H1 (cell line): ENCODE measurements around the gene TCHP. TPM values are rescaled to one million over a fixed set of nuclear protein-coding genes. Genes with fewer than 3 reads are reported as not detected.

ENCODE experiments used
- CTCF ChIA-PET: fragments of 300-600 bp; sonication (Branson Sonifier 250); formaldehyde crosslinking; loops from one replicate; lab custom pipeline; 2021; ENCODE audit not compliant: partially characterized antibody; lab: Charles Lee
- POLR2A ChIA-PET: fragments of 300-600 bp; sonication (Branson Sonifier 250); formaldehyde crosslinking; loops from one replicate; lab custom pipeline; 2021; ENCODE audit warnings: inconsistent platforms; ENCODE audit not compliant: partially characterized antibody; lab: Charles Lee
- DNase-seq, 2 experiments: peaks; one replicate each; pipeline versions ENCODE4 v3.0.0 to v3.0.0-alpha.2; 2010 to 2022; ENCODE audit warnings: low spot score in 2 of 2, low read depth in 1 of 2, mixed read lengths in 1 of 2
- FAIRE-seq: peaks from 2 replicates; lab custom pipeline; 2011; peaks lifted over from hg19 to GRCh38; lab: Jason Lieb, UNC
- H2AFZ ChIP-seq: 2 replicates; pipeline ENCODE4 v1.8.1; 2012; ENCODE audit warnings: low read length, inconsistent platforms
- H2AK5ac ChIP-seq: 2 replicates; pipeline ENCODE4 v1.6.1; 2013; ENCODE audit warnings: low read depth, low read length
- H2BK120ac ChIP-seq: replicated peaks from 2 replicates; pipeline ENCODE3; 2013; ENCODE audit warnings: low read depth, low read length, inconsistent platforms
- H2BK12ac ChIP-seq: 2 replicates; pipeline ENCODE4 v1.6.1; 2013; ENCODE audit warnings: low read depth, low read length
- H2BK15ac ChIP-seq: 2 replicates; pipeline ENCODE4 v1.6.1; 2013; ENCODE audit warnings: low read length
- H2BK20ac ChIP-seq: 2 replicates; pipeline ENCODE4 v1.6.1; 2013; ENCODE audit warnings: low read length
- H2BK5ac ChIP-seq: 2 replicates; pipeline ENCODE4 v1.6.1; 2013; ENCODE audit warnings: low read depth, low read length
- H3K14ac ChIP-seq: 2 replicates; pipeline ENCODE4 v1.6.1; 2013; ENCODE audit warnings: inconsistent platforms; ENCODE audit not compliant: insufficient read length
- H3K18ac ChIP-seq: 2 replicates; pipeline ENCODE4 v1.6.1; 2013; ENCODE audit warnings: low read length; ENCODE audit errors: extremely low read depth
- H3K23ac ChIP-seq: 2 replicates; pipeline ENCODE4 v1.6.1; 2013; ENCODE audit warnings: inconsistent platforms; ENCODE audit not compliant: insufficient read length
- H3K23me2 ChIP-seq: 2 replicates; pipeline ENCODE4 v1.6.1; 2013; ENCODE audit warnings: low read depth, low read length
- H3K27ac ChIP-seq: 2 replicates; pipeline ENCODE4 v1.6.1; 2011; ENCODE audit warnings: low read depth, low read length, inconsistent platforms
- H3K27me3 ChIP-seq, 4 experiments: replicated peaks in 1 of 4; 1 replicate in 1 of 4; 2 replicates in 3 of 4; pipeline versions ENCODE4 v1.6.1 to v1.8.1; 2011 to 2013; ENCODE audit warnings: low read length in 3 of 4, mild to moderate bottlenecking in 3 of 4, inconsistent platforms in 2 of 4, mixed read lengths in 2 of 4, moderate library complexity in 1 of 4; ENCODE audit not compliant: control insufficient read depth in 3 of 4, insufficient read depth in 3 of 4; ENCODE audit errors: extremely low read depth in 1 of 4
- H3K36me3 ChIP-seq, 4 experiments: 2 replicates each; pipeline versions ENCODE4 v1.6.1 to v1.8.1; 2011 to 2013; ENCODE audit warnings: mild to moderate bottlenecking in 4 of 4, low read length in 3 of 4, moderate library complexity in 2 of 4, control low read depth in 1 of 4, inconsistent platforms in 1 of 4; ENCODE audit not compliant: insufficient read depth in 4 of 4, control insufficient read depth in 2 of 4
- H3K4ac ChIP-seq: replicated peaks from 2 replicates; pipeline ENCODE3; 2013; ENCODE audit warnings: low read length, low read depth, mixed read lengths, inconsistent platforms; ENCODE audit not compliant: insufficient read length
- H3K4me1 ChIP-seq, 4 experiments: replicated peaks in 1 of 4; 1 replicate in 1 of 4; 2 replicates in 3 of 4; pipeline versions ENCODE4 v1.6.1 to v1.8.1; 2011 to 2013; ENCODE audit warnings: low read length in 3 of 4, inconsistent platforms in 2 of 4, mixed read lengths in 1 of 4; ENCODE audit not compliant: insufficient read depth in 4 of 4, control insufficient read depth in 3 of 4
- H3K4me2 ChIP-seq, 2 experiments: 2 replicates each; pipeline versions ENCODE4 v1.6.1 to v1.8.1; 2011 to 2013; ENCODE audit warnings: low read depth in 2 of 2, low read length in 2 of 2, control low read depth in 1 of 2, inconsistent platforms in 1 of 2, mild to moderate bottlenecking in 1 of 2; ENCODE audit not compliant: insufficient read depth in 1 of 2
- H3K4me3 ChIP-seq, 4 experiments: fragments of 200-600, 300-600 bp in 1 of 4; sonication (generic), shearing (Covaris generic), sonication (Bioruptor Twin) in 1 of 4; 2 replicates each; pipeline versions ENCODE4 v1.5.1 to v1.8.1; 2011 to 2016; ENCODE audit warnings: low read length in 4 of 4, low read depth in 3 of 4, control low read depth in 2 of 4, inconsistent platforms in 2 of 4, mild to moderate bottlenecking in 2 of 4, mixed read lengths in 1 of 4, moderate library complexity in 1 of 4; ENCODE audit not compliant: insufficient read depth in 2 of 4; ENCODE audit errors: extremely low read depth in 1 of 4
- H3K56ac ChIP-seq: replicated peaks from 2 replicates; pipeline ENCODE3; 2013; ENCODE audit warnings: low read depth, mild to moderate bottlenecking, mixed read lengths, low read length, inconsistent platforms; ENCODE audit not compliant: insufficient read length
- H3K79me1 ChIP-seq: 2 replicates; pipeline ENCODE4 v1.6.1; 2013; ENCODE audit warnings: low read depth, low read length, control low read depth
- H3K79me2 ChIP-seq, 2 experiments: 2 replicates each; pipeline versions ENCODE4 v1.6.1 to v1.8.1; 2012 to 2013; ENCODE audit warnings: low read length in 2 of 2, mild to moderate bottlenecking in 2 of 2, inconsistent platforms in 1 of 2; ENCODE audit not compliant: insufficient read depth in 2 of 2, control insufficient read depth in 1 of 2
- H3K9ac ChIP-seq, 4 experiments: replicated peaks in 1 of 4; 1 replicate in 1 of 4; 2 replicates in 3 of 4; pipeline versions ENCODE4 v1.6.1 to v1.8.1; 2011 to 2013; ENCODE audit warnings: low read depth in 3 of 4, low read length in 3 of 4, control low read depth in 2 of 4, mild to moderate bottlenecking in 2 of 4, moderate library complexity in 2 of 4, inconsistent platforms in 1 of 4; ENCODE audit errors: extremely low read depth in 1 of 4
- H3K9me3 ChIP-seq, 2 experiments: 2 replicates each; pipeline versions ENCODE4 v1.6.1 to v1.8.1; 2012 to 2013; ENCODE audit warnings: mild to moderate bottlenecking in 2 of 2, moderate library complexity in 2 of 2, control low read depth in 1 of 2, inconsistent platforms in 1 of 2, low read depth in 1 of 2, low read length in 1 of 2, mixed read lengths in 1 of 2; ENCODE audit not compliant: insufficient read depth in 2 of 2
- H4K20me1 ChIP-seq, 2 experiments: replicated peaks in 1 of 2; 2 replicates each; pipeline versions ENCODE3 to v1.8.1; 2011 to 2013; ENCODE audit warnings: inconsistent platforms in 2 of 2, low read length in 2 of 2, mild to moderate bottlenecking in 1 of 2; ENCODE audit not compliant: insufficient read depth in 2 of 2, control insufficient read depth in 1 of 2
- H4K5ac ChIP-seq: 2 replicates; pipeline ENCODE4 v1.6.1; 2013; ENCODE audit warnings: low read length, low read depth, mixed read lengths, inconsistent platforms; ENCODE audit not compliant: insufficient read length
- H4K8ac ChIP-seq: 2 replicates; pipeline ENCODE4 v1.8.0; 2013; ENCODE audit warnings: mild to moderate bottlenecking, moderate library complexity, low read length, inconsistent platforms; ENCODE audit not compliant: insufficient read depth; ENCODE audit errors: extremely low read depth
- H4K91ac ChIP-seq: replicated peaks from 2 replicates; pipeline ENCODE3; 2013; ENCODE audit warnings: low read length, mixed read lengths, inconsistent platforms; ENCODE audit not compliant: insufficient read length
- BACH1 ChIP-seq: IDR thresholded peaks from 2 replicates; pipeline ENCODE4 v1.6.1; 2012; ENCODE audit warnings: low read length, improper control_type of control experiment
- KDM1A ChIP-seq: fragments of 200-600, 300-600 bp; sonication (generic); IDR thresholded peaks from 2 replicates; pipeline ENCODE4 v1.7.1; 2016; ENCODE audit warnings: mild to moderate bottlenecking, low read length, borderline replicate concordance
- MAFK ChIP-seq: IDR thresholded peaks from 2 replicates; pipeline ENCODE4 v1.6.1; 2012; ENCODE audit warnings: low read depth, mild to moderate bottlenecking, improper control_type of control experiment, low read length
- SAP30 ChIP-seq: fragments of 300-600 bp; sonication (generic); IDR thresholded peaks from 2 replicates; pipeline ENCODE4 v1.7.1; 2012; ENCODE audit warnings: low read length, moderate library complexity, mild to moderate bottlenecking, inconsistent platforms; ENCODE audit not compliant: insufficient read depth, insufficient replicate concordance
- WGBS, 2 experiments: shearing (Covaris generic) in 1 of 2; methylation state at CpG; one replicate each; pipeline versions ENCODE4 v1.1.6 to v1.1.7; 2013 to 2015; ENCODE audit warnings: low lambda C conversion rate in 2 of 2, mixed read lengths in 2 of 2, inconsistent platforms in 1 of 2, low coverage in 1 of 2, missing lambda C conversion rate in 1 of 2; ENCODE audit not compliant: insufficient replicate concordance in 2 of 2, insufficient coverage in 1 of 2, insufficient read length in 1 of 2; ENCODE audit errors: extremely low coverage in 1 of 2, missing lambda C conversion rate in 1 of 2; 5-methylcytosine and 5-hydroxymethylcytosine counted together
- polyA plus RNA-seq, 7 experiments: library from polyadenylated mRNA; depleted of rRNA in 3 of 7; stranded (reverse) in 5 of 7; unstranded in 2 of 7; fragments of >200 nt in 5 of 7; fragments of 200-250 nt in 2 of 7; gene quantifications; 1 replicate in 5 of 7; 2 replicates in 1 of 7; 4 replicates in 1 of 7; pipeline versions ENCODE4 v1.2.1 to v1.2.3, GENCODE V29; 2011 to 2013; ENCODE audit warnings: missing spikeins in 2 of 7, mixed read lengths in 2 of 7
- total RNA-seq: library from RNA; stranded (reverse); fragmentation: NEBNext Ultra II Directional; extraction: Animal tissue kit (Norgen Biotek cat#: 25700); gene quantifications from 2 replicates; pipeline ENCODE4 v1.2.1, GENCODE V29; 2021

The TCHP gene
- total and polyA plus RNA-seq, 2 of the 8 experiments (the other 6 are each of a cell fraction or from before 2014, with no cell fraction given), result 2.8 to 4.5 TPM

DNA sequence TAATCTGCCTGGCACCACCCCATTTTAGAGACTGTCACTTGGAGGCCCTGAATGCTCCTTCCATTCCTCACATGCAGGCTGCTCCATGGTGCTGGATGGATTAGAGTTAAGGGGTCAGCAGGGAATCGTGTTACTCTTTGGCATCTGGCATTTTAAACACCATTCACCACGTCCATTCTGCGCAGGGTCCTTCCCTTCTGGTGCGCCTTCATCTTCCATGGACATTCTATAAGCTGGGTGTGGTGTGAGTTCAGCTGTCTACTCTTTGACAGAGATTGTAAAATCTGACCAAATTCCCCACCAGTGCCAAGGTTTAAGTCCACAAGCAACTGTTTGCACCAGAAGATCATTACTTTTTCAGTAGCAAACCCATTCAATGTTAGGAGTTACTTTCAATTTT lies 48.3 kb downstream of the TCHP start:
- Histone ChIP-seq H3K36me3 (peaks cover 3 to 19% (median 9%) of the 10 kb centered on the region in 4 experiments; a peak in 6 of 8 replicates), H3K56ac (no peak overlapping the region), H3K79me1 (no peaks in the 10 kb centered on the region), H2BK120ac (no peak overlapping the region), H2BK20ac (no peak overlapping the region), H3K23me2 (no peaks in the 10 kb centered on the region), H2BK15ac (no peak overlapping the region), H3K9me3 (no peaks in the 10 kb centered on the region), H4K20me1 (no peaks in the 10 kb centered on the region), H2BK5ac (0 out of 2 replicates have a peak overlapping the region, but pooled peaks have one; percentile 12), H3K9ac (no peak overlapping the region), H4K5ac (no peak overlapping the region), H4K8ac (no peak overlapping the region; the same call in 1 of the 2 replicates), H3K18ac (no peak overlapping the region), H3K4me1 (peaks cover 7 to 13% (median 10%) of the 10 kb centered on the region in 4 experiments), H3K79me2 (no peaks in the 10 kb centered on the region), H2AFZ (no peak overlapping the region), H4K91ac (no peak overlapping the region), H2AK5ac (no peak overlapping the region), H3K4me2 (no peak overlapping the region), H2BK12ac (no peak overlapping the region), H3K27ac (no peak overlapping the region), H3K14ac (no peak overlapping the region), H3K4ac (no peak overlapping the region), H3K27me3 (no peaks in the 10 kb centered on the region), H3K23ac (no peak overlapping the region), H3K4me3 (no peak overlapping the region)
- ChIA-PET POLR2A (no interaction called here), CTCF (interaction anchor here (0.6 to 1.3 kb wide), 2 partner anchors 74 to 483 kb away, joined by 3 read pairs; no protein-coding TSS in a partner anchor)
- TF ChIP-seq MAFK, result no peak
- TF ChIP-seq BACH1, result no peak
- TF ChIP-seq KDM1A, result 0 out of 2 replicates have a peak, but pooled peaks have one; percentile 26
- no peak for TF ChIP-seq SAP30
- FAIRE-seq (no peak), DNase-seq (no peak)
- 91% methylated on average over 4 of the region's 4 CpGs; no CpG with 5 or more reads in 1 of the 2 experiments for WGBS, 2 experiments
